AG09319 (cell line): ENCODE results near the gene CARHSP1.

Experiments used
- DNase-seq: peaks from one replicate; pipeline ENCODE4 v3.0.0-alpha.2; 2010; ENCODE audit warnings: low read depth; ENCODE audit errors: extremely low read depth
- CTCF ChIP-seq: IDR thresholded peaks from 2 replicates; pipeline ENCODE4 v1.5.1; 2011; ENCODE audit warnings: low read depth, mild to moderate bottlenecking, inconsistent platforms, low read length, moderate library complexity

CARHSP1 gene

GRCh38 chr16:8832717-8833105 is 36.1 kb downstream of the CARHSP1 start:
- no peak for DNase-seq
- TF ChIP-seq CTCF: no peak

GRCh38 chr16:8831871-8832716 is 36.7 kb downstream of the CARHSP1 start:
- DNase-seq: no peak
- no peak for TF ChIP-seq CTCF

GRCh38 chr16:8831450-8831849 is 37.4 kb downstream of the CARHSP1 start:
- no peak for DNase-seq
- TF ChIP-seq CTCF: no peak

GRCh38 chr16:8828541-8829165 is 40.2 kb downstream of the CARHSP1 start:
- TF ChIP-seq CTCF: no peak
- DNase-seq: no peak

- no peak for TF ChIP-seq CTCF
- no peak for DNase-seq
Measured at GRCh38 chr16:8826278-8826879, 42.4 kb downstream of the CARHSP1 start.

- TF ChIP-seq CTCF: no peak
- no peak for DNase-seq
Measured at GRCh38 chr16:8822403-8822802, 46.4 kb downstream of the CARHSP1 start.
